Ectodermal cell (in vitro differentiated cells): ENCODE data around the gene SMTNL2.
"Not testable (repeated sequence)": the region's sequence is repeated elsewhere in the genome, so short reads cannot be mapped to it uniquely, and the experiment has no call there.

Source experiments
- H3K27ac ChIP-seq: 2 replicates; pipeline ENCODE4 v1.7.0; 2013; ENCODE audit warnings: mild to moderate bottlenecking, low read depth, low read length; ENCODE audit not compliant: insufficient read depth, poor library complexity, severe bottlenecking
- H3K27me3 ChIP-seq: 2 replicates; pipeline ENCODE4 v1.7.0; 2013; ENCODE audit warnings: mild to moderate bottlenecking, low read length; ENCODE audit not compliant: insufficient read depth, control insufficient read depth, poor library complexity, severe bottlenecking
- H3K36me3 ChIP-seq: one replicate; pipeline ENCODE4 v1.7.0; 2013; ENCODE audit warnings: low read length; ENCODE audit not compliant: control insufficient read depth, insufficient read depth
- H3K4me1 ChIP-seq: one replicate; pipeline ENCODE4 v1.7.0; 2013; ENCODE audit warnings: low read length; ENCODE audit not compliant: control insufficient read depth, insufficient read depth
- H3K4me3 ChIP-seq: 2 replicates; pipeline ENCODE4 v1.7.0; 2013; ENCODE audit warnings: low read depth, low read length, control low read depth; ENCODE audit not compliant: insufficient read depth
- H3K9me3 ChIP-seq: 2 replicates; pipeline ENCODE4 v1.7.0; 2013; ENCODE audit warnings: mild to moderate bottlenecking, low read length, moderate library complexity; ENCODE audit not compliant: control insufficient read depth
- WGBS, 2 experiments: methylation state at CpG; one replicate each; pipeline ENCODE4 v1.1.7; 2013; ENCODE audit warnings: missing lambda C conversion rate in 2 of 2; 5-methylcytosine and 5-hydroxymethylcytosine counted together

SMTNL2 gene

GRCh38 chr17:4576729-4577322, 7.5 kb upstream of the SMTNL2 start:
- Histone ChIP-seq H3K27me3 (no peaks in the 10 kb centered on the region), H3K4me3 (no peak overlapping the region), H3K9me3 (no peaks in the 10 kb centered on the region), H3K36me3 (no peaks in the 10 kb centered on the region), H3K4me1 (peaks cover 19% of the 10 kb centered on the region), H3K27ac (no peak overlapping the region)
- WGBS, 2 experiments = 19 to 25% methylated on average over 18 of the region's 18 CpGs

GRCh38 chr17:4577386-4577993, 6.8 kb upstream of the SMTNL2 start:
- H3K27me3 ChIP-seq = no peaks in the 10 kb centered on the region
- WGBS, 2 experiments = 89 to 93% methylated on average over 8 of the region's 8 CpGs
- no peaks in the 10 kb centered on the region for H3K36me3 ChIP-seq
- no peaks in the 10 kb centered on the region for H3K9me3 ChIP-seq
- H3K4me3 ChIP-seq = no peak overlapping the region
- peaks cover 26% of the 10 kb centered on the region for H3K4me1 ChIP-seq
- no peak overlapping the region for H3K27ac ChIP-seq

- not testable (repeated sequence) for H3K36me3 ChIP-seq, H3K4me3 ChIP-seq, H3K9me3 ChIP-seq, H3K27me3 ChIP-seq, H3K27ac ChIP-seq
- 96 to 97% methylated on average over 21 of the region's 24 CpGs for WGBS, 2 experiments
- H3K4me1 ChIP-seq = peaks cover 34% of the 10 kb centered on the region
Measured at GRCh38 chr17:4578349-4578748, 6.0 kb upstream of the SMTNL2 start.

GRCh38 chr17:4579678-4580077, 4.7 kb upstream of the SMTNL2 start:
- Histone ChIP-seq H3K4me1 (peaks cover 43% of the 10 kb centered on the region), H3K27me3 (peaks cover 20% of the 10 kb centered on the region), H3K9me3 (no peaks in the 10 kb centered on the region), H3K27ac (no peak overlapping the region), H3K36me3 (no peaks in the 10 kb centered on the region), H3K4me3 (no peak overlapping the region)
- 94 to 95% methylated on average over 11 of the region's 11 CpGs for WGBS, 2 experiments

GRCh38 chr17:4580291-4580690, 4.0 kb upstream of the SMTNL2 start:
- H3K36me3 ChIP-seq = no peaks in the 10 kb centered on the region
- no peak overlapping the region for H3K27ac ChIP-seq
- peaks cover 43% of the 10 kb centered on the region for H3K4me1 ChIP-seq
- H3K9me3 ChIP-seq = no peaks in the 10 kb centered on the region
- 86 to 89% methylated on average over 7 of the region's 7 CpGs for WGBS, 2 experiments
- no peak overlapping the region for H3K4me3 ChIP-seq
- peaks cover 26% of the 10 kb centered on the region for H3K27me3 ChIP-seq

GRCh38 chr17:4582101-4582501, 2.2 kb upstream of the SMTNL2 start:
- H3K4me1 ChIP-seq = peaks cover 33% of the 10 kb centered on the region
- H3K27ac ChIP-seq = no peak overlapping the region
- H3K27me3 ChIP-seq = peaks cover 40% of the 10 kb centered on the region
- H3K4me3 ChIP-seq = no peak overlapping the region
- no peaks in the 10 kb centered on the region for H3K36me3 ChIP-seq
- H3K9me3 ChIP-seq = no peaks in the 10 kb centered on the region
- 72% methylated on average over 7 of the region's 7 CpGs for WGBS, 2 experiments

GRCh38 chr17:4582691-4583090, 1.6 kb upstream of the SMTNL2 start:
- H3K4me3 ChIP-seq = no peak overlapping the region
- 82 to 84% methylated on average over 8 of the region's 8 CpGs for WGBS, 2 experiments
- H3K36me3 ChIP-seq = no peaks in the 10 kb centered on the region
- H3K9me3 ChIP-seq = no peaks in the 10 kb centered on the region
- peaks cover 40% of the 10 kb centered on the region for H3K27me3 ChIP-seq
- peaks cover 28% of the 10 kb centered on the region for H3K4me1 ChIP-seq
- H3K27ac ChIP-seq = no peak overlapping the region

GRCh38 chr17:4583206-4583605, 1.1 kb upstream of the SMTNL2 start:
- Histone ChIP-seq H3K36me3 (no peaks in the 10 kb centered on the region), H3K27ac (no peak overlapping the region), H3K27me3 (peaks cover 40% of the 10 kb centered on the region), H3K4me1 (peaks cover 28% of the 10 kb centered on the region), H3K4me3 (no peak overlapping the region), H3K9me3 (no peaks in the 10 kb centered on the region)
- WGBS, 2 experiments = 94 to 95% methylated on average over 2 to 3 of the region's 3 CpGs

- Histone ChIP-seq H3K27ac (no peak overlapping the region), H3K36me3 (no peaks in the 10 kb centered on the region), H3K9me3 (no peaks in the 10 kb centered on the region), H3K4me1 (peaks cover 28% of the 10 kb centered on the region), H3K4me3 (peak overlapping the region; percentile 52), H3K27me3 (peaks cover 40% of the 10 kb centered on the region)
- 26% methylated on average over 12 of the region's 12 CpGs for WGBS, 2 experiments
Measured at GRCh38 chr17:4583782-4584100, 588 bp upstream of the SMTNL2 start.

GRCh38 chr17:4584917-4585637, 748 bp downstream of the SMTNL2 start:
- Histone ChIP-seq H3K9me3 (no peaks in the 10 kb centered on the region), H3K27me3 (peaks cover 40% of the 10 kb centered on the region), H3K27ac (no peak overlapping the region), H3K4me1 (peaks cover 28% of the 10 kb centered on the region), H3K36me3 (no peaks in the 10 kb centered on the region), H3K4me3 (peak overlapping the region; percentile 52)
- 16 to 17% methylated on average over 57 of the region's 57 CpGs for WGBS, 2 experiments
